ENCODE measurements around the gene TMEM18.

GRCh38 chr2:635687-636621, 41.3 kb downstream of the TMEM18 start:
- TF ChIP-seq EZH2 (conservative IDR thresholded peaks at IDR 0.05; ENCODE audit: low read depth, low read length) (no peak), KDM5A (IDR thresholded peaks at IDR 0.05; ENCODE audit: borderline replicate concordance, low read length) (no peak), YY1 (IDR thresholded peaks at IDR 0.05; ENCODE audit: insufficient read depth, insufficient replicate concordance, low read depth, low read length) (no peak), ZNF230 (CRISPR knock-in tag; IDR thresholded peaks at IDR 0.05) (no peak), CEBPB (IDR thresholded peaks at IDR 0.05; ENCODE audit: borderline replicate concordance, low read depth, low read length) (peak; percentile 9; the same call in 1 of the 2 replicates), RAD21 (CRISPR knock-in tag; IDR thresholded peaks at IDR 0.05) (no peak), SIN3A (IDR thresholded peaks at IDR 0.05; ENCODE audit: borderline replicate concordance, low read depth, low read length) (no peak), POLR2A (IDR thresholded peaks at IDR 0.05; ENCODE audit: insufficient read depth in 1 of 2, low read depth in 2 of 2, low read length in 2 of 2) (no peak), ZBTB3 (CRISPR knock-in tag; IDR thresholded peaks at IDR 0.05; ENCODE audit: borderline replicate concordance, low read depth) (no peak), ZNF768 (CRISPR knock-in tag; IDR thresholded peaks at IDR 0.05) (no peak), ZNF136 (CRISPR knock-in tag; IDR thresholded peaks at IDR 0.05; ENCODE audit: low read depth) (no peak)
- TF ChIP-seq, protein P1, sequence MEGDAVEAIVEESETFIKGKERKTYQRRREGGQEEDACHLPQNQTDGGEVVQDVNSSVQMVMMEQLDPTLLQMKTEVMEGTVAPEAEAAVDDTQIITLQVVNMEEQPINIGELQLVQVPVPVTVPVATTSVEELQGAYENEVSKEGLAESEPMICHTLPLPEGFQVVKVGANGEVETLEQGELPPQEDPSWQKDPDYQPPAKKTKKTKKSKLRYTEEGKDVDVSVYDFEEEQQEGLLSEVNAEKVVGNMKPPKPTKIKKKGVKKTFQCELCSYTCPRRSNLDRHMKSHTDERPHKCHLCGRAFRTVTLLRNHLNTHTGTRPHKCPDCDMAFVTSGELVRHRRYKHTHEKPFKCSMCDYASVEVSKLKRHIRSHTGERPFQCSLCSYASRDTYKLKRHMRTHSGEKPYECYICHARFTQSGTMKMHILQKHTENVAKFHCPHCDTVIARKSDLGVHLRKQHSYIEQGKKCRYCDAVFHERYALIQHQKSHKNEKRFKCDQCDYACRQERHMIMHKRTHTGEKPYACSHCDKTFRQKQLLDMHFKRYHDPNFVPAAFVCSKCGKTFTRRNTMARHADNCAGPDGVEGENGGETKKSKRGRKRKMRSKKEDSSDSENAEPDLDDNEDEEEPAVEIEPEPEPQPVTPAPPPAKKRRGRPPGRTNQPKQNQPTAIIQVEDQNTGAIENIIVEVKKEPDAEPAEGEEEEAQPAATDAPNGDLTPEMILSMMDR (CRISPR knock-in tag; IDR thresholded peaks at IDR 0.05) = no peak
- TF ChIP-seq, protein P2, sequence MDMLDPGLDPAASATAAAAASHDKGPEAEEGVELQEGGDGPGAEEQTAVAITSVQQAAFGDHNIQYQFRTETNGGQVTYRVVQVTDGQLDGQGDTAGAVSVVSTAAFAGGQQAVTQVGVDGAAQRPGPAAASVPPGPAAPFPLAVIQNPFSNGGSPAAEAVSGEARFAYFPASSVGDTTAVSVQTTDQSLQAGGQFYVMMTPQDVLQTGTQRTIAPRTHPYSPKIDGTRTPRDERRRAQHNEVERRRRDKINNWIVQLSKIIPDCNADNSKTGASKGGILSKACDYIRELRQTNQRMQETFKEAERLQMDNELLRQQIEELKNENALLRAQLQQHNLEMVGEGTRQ (IDR thresholded peaks at IDR 0.05; ENCODE audit: low read depth, low read length) = no peak
- TF ChIP-seq, protein P2 (CRISPR knock-in tag; IDR thresholded peaks at IDR 0.05; ENCODE audit: borderline replicate concordance) = no peak

Measured in HepG2 (cell line).